H1 (cell line): Measurements from ENCODE around the gene NFX1. TPM values are rescaled to one million over a fixed set of nuclear protein-coding genes. Genes with fewer than 3 reads are reported as not detected.
"Not testable (repeated sequence)": the region's sequence is repeated elsewhere in the genome, so short reads cannot be mapped to it uniquely, and the experiment has no call there.

Experiments used
- CTCF ChIA-PET: fragments of 300-600 bp; sonication (Branson Sonifier 250); formaldehyde crosslinking; loops from one replicate; lab custom pipeline; 2021; ENCODE audit not compliant: partially characterized antibody; lab: Charles Lee
- POLR2A ChIA-PET: fragments of 300-600 bp; sonication (Branson Sonifier 250); formaldehyde crosslinking; loops from one replicate; lab custom pipeline; 2021; ENCODE audit warnings: inconsistent platforms; ENCODE audit not compliant: partially characterized antibody; lab: Charles Lee
- DNase-seq, 2 experiments: peaks; one replicate each; pipeline versions ENCODE4 v3.0.0 to v3.0.0-alpha.2; 2010 to 2022; ENCODE audit warnings: low spot score in 2 of 2, low read depth in 1 of 2, mixed read lengths in 1 of 2
- FAIRE-seq: peaks from 2 replicates; lab custom pipeline; 2011; peaks lifted over from hg19 to GRCh38; lab: Jason Lieb, UNC
- H2AFZ ChIP-seq: 2 replicates; pipeline ENCODE4 v1.8.1; 2012; ENCODE audit warnings: low read length, inconsistent platforms
- H2AK5ac ChIP-seq: 2 replicates; pipeline ENCODE4 v1.6.1; 2013; ENCODE audit warnings: low read depth, low read length
- H2BK120ac ChIP-seq: replicated peaks from 2 replicates; pipeline ENCODE3; 2013; ENCODE audit warnings: low read depth, low read length, inconsistent platforms
- H2BK12ac ChIP-seq: 2 replicates; pipeline ENCODE4 v1.6.1; 2013; ENCODE audit warnings: low read depth, low read length
- H2BK15ac ChIP-seq: 2 replicates; pipeline ENCODE4 v1.6.1; 2013; ENCODE audit warnings: low read length
- H2BK20ac ChIP-seq: 2 replicates; pipeline ENCODE4 v1.6.1; 2013; ENCODE audit warnings: low read length
- H2BK5ac ChIP-seq: 2 replicates; pipeline ENCODE4 v1.6.1; 2013; ENCODE audit warnings: low read depth, low read length
- H3K14ac ChIP-seq: 2 replicates; pipeline ENCODE4 v1.6.1; 2013; ENCODE audit warnings: inconsistent platforms; ENCODE audit not compliant: insufficient read length
- H3K18ac ChIP-seq: 2 replicates; pipeline ENCODE4 v1.6.1; 2013; ENCODE audit warnings: low read length; ENCODE audit errors: extremely low read depth
- H3K23ac ChIP-seq: 2 replicates; pipeline ENCODE4 v1.6.1; 2013; ENCODE audit warnings: inconsistent platforms; ENCODE audit not compliant: insufficient read length
- H3K23me2 ChIP-seq: 2 replicates; pipeline ENCODE4 v1.6.1; 2013; ENCODE audit warnings: low read depth, low read length
- H3K27ac ChIP-seq: 2 replicates; pipeline ENCODE4 v1.6.1; 2011; ENCODE audit warnings: low read depth, low read length, inconsistent platforms
- H3K27me3 ChIP-seq, 4 experiments: replicated peaks in 1 of 4; 1 replicate in 1 of 4; 2 replicates in 3 of 4; pipeline versions ENCODE4 v1.6.1 to v1.8.1; 2011 to 2013; ENCODE audit warnings: low read length in 3 of 4, mild to moderate bottlenecking in 3 of 4, inconsistent platforms in 2 of 4, mixed read lengths in 2 of 4, moderate library complexity in 1 of 4; ENCODE audit not compliant: control insufficient read depth in 3 of 4, insufficient read depth in 3 of 4; ENCODE audit errors: extremely low read depth in 1 of 4
- H3K36me3 ChIP-seq, 4 experiments: 2 replicates each; pipeline versions ENCODE4 v1.6.1 to v1.8.1; 2011 to 2013; ENCODE audit warnings: mild to moderate bottlenecking in 4 of 4, low read length in 3 of 4, moderate library complexity in 2 of 4, control low read depth in 1 of 4, inconsistent platforms in 1 of 4; ENCODE audit not compliant: insufficient read depth in 4 of 4, control insufficient read depth in 2 of 4
- H3K4ac ChIP-seq: replicated peaks from 2 replicates; pipeline ENCODE3; 2013; ENCODE audit warnings: low read length, low read depth, mixed read lengths, inconsistent platforms; ENCODE audit not compliant: insufficient read length
- H3K4me1 ChIP-seq, 4 experiments: replicated peaks in 1 of 4; 1 replicate in 1 of 4; 2 replicates in 3 of 4; pipeline versions ENCODE4 v1.6.1 to v1.8.1; 2011 to 2013; ENCODE audit warnings: low read length in 3 of 4, inconsistent platforms in 2 of 4, mixed read lengths in 1 of 4; ENCODE audit not compliant: insufficient read depth in 4 of 4, control insufficient read depth in 3 of 4
- H3K4me2 ChIP-seq, 2 experiments: 2 replicates each; pipeline versions ENCODE4 v1.6.1 to v1.8.1; 2011 to 2013; ENCODE audit warnings: low read depth in 2 of 2, low read length in 2 of 2, control low read depth in 1 of 2, inconsistent platforms in 1 of 2, mild to moderate bottlenecking in 1 of 2; ENCODE audit not compliant: insufficient read depth in 1 of 2
- H3K4me3 ChIP-seq, 4 experiments: fragments of 200-600, 300-600 bp in 1 of 4; sonication (generic), shearing (Covaris generic), sonication (Bioruptor Twin) in 1 of 4; 2 replicates each; pipeline versions ENCODE4 v1.5.1 to v1.8.1; 2011 to 2016; ENCODE audit warnings: low read length in 4 of 4, low read depth in 3 of 4, control low read depth in 2 of 4, inconsistent platforms in 2 of 4, mild to moderate bottlenecking in 2 of 4, mixed read lengths in 1 of 4, moderate library complexity in 1 of 4; ENCODE audit not compliant: insufficient read depth in 2 of 4; ENCODE audit errors: extremely low read depth in 1 of 4
- H3K56ac ChIP-seq: replicated peaks from 2 replicates; pipeline ENCODE3; 2013; ENCODE audit warnings: low read depth, mild to moderate bottlenecking, mixed read lengths, low read length, inconsistent platforms; ENCODE audit not compliant: insufficient read length
- H3K79me1 ChIP-seq: 2 replicates; pipeline ENCODE4 v1.6.1; 2013; ENCODE audit warnings: low read depth, low read length, control low read depth
- H3K79me2 ChIP-seq, 2 experiments: 2 replicates each; pipeline versions ENCODE4 v1.6.1 to v1.8.1; 2012 to 2013; ENCODE audit warnings: low read length in 2 of 2, mild to moderate bottlenecking in 2 of 2, inconsistent platforms in 1 of 2; ENCODE audit not compliant: insufficient read depth in 2 of 2, control insufficient read depth in 1 of 2
- H3K9ac ChIP-seq, 4 experiments: replicated peaks in 1 of 4; 1 replicate in 1 of 4; 2 replicates in 3 of 4; pipeline versions ENCODE4 v1.6.1 to v1.8.1; 2011 to 2013; ENCODE audit warnings: low read depth in 3 of 4, low read length in 3 of 4, control low read depth in 2 of 4, mild to moderate bottlenecking in 2 of 4, moderate library complexity in 2 of 4, inconsistent platforms in 1 of 4; ENCODE audit errors: extremely low read depth in 1 of 4
- H3K9me3 ChIP-seq, 2 experiments: 2 replicates each; pipeline versions ENCODE4 v1.6.1 to v1.8.1; 2012 to 2013; ENCODE audit warnings: mild to moderate bottlenecking in 2 of 2, moderate library complexity in 2 of 2, control low read depth in 1 of 2, inconsistent platforms in 1 of 2, low read depth in 1 of 2, low read length in 1 of 2, mixed read lengths in 1 of 2; ENCODE audit not compliant: insufficient read depth in 2 of 2
- H4K20me1 ChIP-seq, 2 experiments: replicated peaks in 1 of 2; 2 replicates each; pipeline versions ENCODE3 to v1.8.1; 2011 to 2013; ENCODE audit warnings: inconsistent platforms in 2 of 2, low read length in 2 of 2, mild to moderate bottlenecking in 1 of 2; ENCODE audit not compliant: insufficient read depth in 2 of 2, control insufficient read depth in 1 of 2
- H4K5ac ChIP-seq: 2 replicates; pipeline ENCODE4 v1.6.1; 2013; ENCODE audit warnings: low read length, low read depth, mixed read lengths, inconsistent platforms; ENCODE audit not compliant: insufficient read length
- H4K8ac ChIP-seq: 2 replicates; pipeline ENCODE4 v1.8.0; 2013; ENCODE audit warnings: mild to moderate bottlenecking, moderate library complexity, low read length, inconsistent platforms; ENCODE audit not compliant: insufficient read depth; ENCODE audit errors: extremely low read depth
- H4K91ac ChIP-seq: replicated peaks from 2 replicates; pipeline ENCODE3; 2013; ENCODE audit warnings: low read length, mixed read lengths, inconsistent platforms; ENCODE audit not compliant: insufficient read length
- WGBS, 2 experiments: shearing (Covaris generic) in 1 of 2; methylation state at CpG; one replicate each; pipeline versions ENCODE4 v1.1.6 to v1.1.7; 2013 to 2015; ENCODE audit warnings: low lambda C conversion rate in 2 of 2, mixed read lengths in 2 of 2, inconsistent platforms in 1 of 2, low coverage in 1 of 2, missing lambda C conversion rate in 1 of 2; ENCODE audit not compliant: insufficient replicate concordance in 2 of 2, insufficient coverage in 1 of 2, insufficient read length in 1 of 2; ENCODE audit errors: extremely low coverage in 1 of 2, missing lambda C conversion rate in 1 of 2; 5-methylcytosine and 5-hydroxymethylcytosine counted together
- polyA plus RNA-seq, 7 experiments: library from polyadenylated mRNA; depleted of rRNA in 3 of 7; stranded (reverse) in 5 of 7; unstranded in 2 of 7; fragments of >200 nt in 5 of 7; fragments of 200-250 nt in 2 of 7; gene quantifications; 1 replicate in 5 of 7; 2 replicates in 1 of 7; 4 replicates in 1 of 7; pipeline versions ENCODE4 v1.2.1 to v1.2.3, GENCODE V29; 2011 to 2013; ENCODE audit warnings: missing spikeins in 2 of 7, mixed read lengths in 2 of 7
- total RNA-seq: library from RNA; stranded (reverse); fragmentation: NEBNext Ultra II Directional; extraction: Animal tissue kit (Norgen Biotek cat#: 25700); gene quantifications from 2 replicates; pipeline ENCODE4 v1.2.1, GENCODE V29; 2021

Gene NFX1
- total and polyA plus RNA-seq, 2 of the 8 experiments (the other 6 are each of a cell fraction or from before 2014, with no cell fraction given): 19.4 to 28.4 TPM

DNA sequence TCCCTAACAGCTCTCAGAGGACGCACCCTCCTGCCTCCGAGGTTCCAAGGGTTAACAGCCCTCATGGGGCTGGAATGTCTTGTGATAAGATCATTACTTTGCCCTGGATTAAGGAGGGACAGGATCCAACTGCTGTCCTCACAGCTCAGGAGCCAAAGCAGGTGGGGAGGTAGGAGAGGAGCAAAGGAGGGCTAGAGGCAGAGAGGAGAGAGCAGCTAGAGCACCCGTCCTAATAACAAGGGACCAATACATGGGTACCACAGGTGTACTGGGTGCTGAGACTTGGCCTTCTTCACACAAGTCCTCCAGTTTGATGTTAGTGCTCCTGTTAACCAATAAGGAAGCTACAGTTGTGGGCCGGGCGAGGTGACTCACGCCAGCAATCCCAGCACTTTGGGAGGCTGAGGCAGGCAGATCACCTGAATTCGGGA is 102.3 kb downstream of the NFX1 start:
- H4K91ac ChIP-seq, H2AFZ ChIP-seq, H2BK5ac ChIP-seq, H2AK5ac ChIP-seq, H3K4me1 ChIP-seq, H4K5ac ChIP-seq, H2BK120ac ChIP-seq, H3K27ac ChIP-seq, H4K8ac ChIP-seq, H3K79me1 ChIP-seq, H3K23ac ChIP-seq, H3K4me2 ChIP-seq, H2BK20ac ChIP-seq, H2BK15ac ChIP-seq, DNase-seq, H3K18ac ChIP-seq, H3K36me3 ChIP-seq, H3K9ac ChIP-seq, H2BK12ac ChIP-seq, H3K79me2 ChIP-seq, H4K20me1 ChIP-seq, H3K4me3 ChIP-seq, FAIRE-seq, H3K56ac ChIP-seq, H3K4ac ChIP-seq, H3K23me2 ChIP-seq, H3K27me3 ChIP-seq, H3K14ac ChIP-seq, H3K9me3 ChIP-seq: not testable (repeated sequence)
- 85% methylated on average over 7 of the region's 7 CpGs; no CpG with 5 or more reads in 1 of the 2 experiments for WGBS, 2 experiments
- POLR2A ChIA-PET: interaction anchor here (1.3 to 3.4 kb wide), 2 partner anchors 11 kb away, joined by 4 to 14 read pairs; no protein-coding TSS in a partner anchor
- CTCF ChIA-PET: interaction anchor here (0.9 to 4.0 kb wide), 6 partner anchors 12 to 74 kb away, joined by 3 to 38 read pairs (median 10); no protein-coding TSS in a partner anchor
